Measurements from ENCODE around the gene THNSL1. TPM values are rescaled to one million over a fixed set of nuclear protein-coding genes. Genes with fewer than 3 reads are reported as not detected.

Gene THNSL1
- total and polyA plus RNA-seq, 2 of the 13 experiments (the other 11 are each of a cell fraction or from before 2014, with no cell fraction given): 1.3 to 3.8 TPM

GRCh38 chr10:25016376-25017153 is at the start of gene THNSL1 (continued):
- TF ChIP-seq ZNF138 (CRISPR knock-in tag; IDR thresholded peaks at IDR 0.05; ENCODE audit: low read depth) (0 out of 2 replicates have a peak, but pooled peaks have one; percentile 88), EEA1 (CRISPR knock-in tag; IDR thresholded peaks at IDR 0.05; ENCODE audit: borderline replicate concordance) (peak; percentile 92; the same call in 1 of the 2 replicates), PHF20 (CRISPR knock-in tag; IDR thresholded peaks at IDR 0.05) (peak; percentile 69), GLI4 (CRISPR knock-in tag; IDR thresholded peaks at IDR 0.05; ENCODE audit: borderline replicate concordance) (peak; percentile 83; the same call in 1 of the 2 replicates), ZNF414 (CRISPR knock-in tag; IDR thresholded peaks at IDR 0.05) (peak; percentile 78; the same call in 1 of the 2 replicates), ZNF253 (CRISPR knock-in tag; IDR thresholded peaks at IDR 0.05; ENCODE audit: borderline replicate concordance) (peak; percentile 94; the same call in 1 of the 2 replicates), ZBTB7B (CRISPR knock-in tag; IDR thresholded peaks at IDR 0.05) (no peak), SAFB2 (CRISPR knock-in tag; IDR thresholded peaks at IDR 0.05; ENCODE audit: borderline replicate concordance, low read depth) (peak; percentile 66), RBFOX2 (IDR thresholded peaks at IDR 0.05; ENCODE audit: low read depth, low read length) (peak; percentile 99), GATA4 (IDR thresholded peaks at IDR 0.05; ENCODE audit: borderline replicate concordance, low read depth) (0 out of 2 replicates have a peak, but pooled peaks have one; percentile 60), LCORL (IDR thresholded peaks at IDR 0.05) (no peak), LCORL (CRISPR knock-in tag; IDR thresholded peaks at IDR 0.05) (peak; percentile 76), RNF219 (CRISPR knock-in tag; IDR thresholded peaks at IDR 0.05) (no peak; the same call in 1 of the 2 replicates), ZEB1 (IDR thresholded peaks at IDR 0.05; ENCODE audit: insufficient replicate concordance, low read depth) (no peak), NFKBIZ (CRISPR knock-in tag; IDR thresholded peaks at IDR 0.05) (no peak), BHLHE40 (IDR thresholded peaks at IDR 0.05; ENCODE audit: low read length) (peak; percentile 97), MATR3 (CRISPR knock-in tag; IDR thresholded peaks at IDR 0.05) (no peak), ZNF775 (CRISPR knock-in tag; IDR thresholded peaks at IDR 0.05; ENCODE audit: borderline replicate concordance) (no peak), HOXA7 (CRISPR knock-in tag; IDR thresholded peaks at IDR 0.05) (no peak), IRF1 (CRISPR knock-in tag; IDR thresholded peaks at IDR 0.05; ENCODE audit: low read depth) (0 out of 2 replicates have a peak, but pooled peaks have one; percentile 81), ZSCAN20 (CRISPR knock-in tag; IDR thresholded peaks at IDR 0.05; ENCODE audit: borderline replicate concordance) (peak; percentile 96), CENPX (CRISPR knock-in tag; IDR thresholded peaks at IDR 0.05) (0 out of 2 replicates have a peak, but pooled peaks have one; percentile 39), MED13 (CRISPR knock-in tag; IDR thresholded peaks at IDR 0.05) (peak; percentile 80), TFAP4 (IDR thresholded peaks at IDR 0.05; ENCODE audit: borderline replicate concordance, low read depth) (0 out of 2 replicates have a peak, but pooled peaks have one; percentile 15), SATB2 (CRISPR knock-in tag; IDR thresholded peaks at IDR 0.05) (peak; percentile 84), ZNF777 (CRISPR knock-in tag; IDR thresholded peaks at IDR 0.05) (peak; percentile 76), KLF9 (CRISPR knock-in tag; IDR thresholded peaks at IDR 0.05; ENCODE audit: low read depth) (no peak; the same call in 1 of the 2 replicates)
